Liver (tissue), 9 donors: ENCODE data around the gene TOMM7. TPM values are rescaled to one million over a fixed set of nuclear protein-coding genes. Genes with fewer than 3 reads are reported as not detected.

Experiments used
- DNase-seq: peaks from one replicate; pipeline ENCODE4 v3.0.0-alpha.2; 2017; ENCODE audit warnings: low spot score
- H3K27ac ChIP-seq, 2 donors: one replicate each; pipeline ENCODE4 v1.7.0; 2013; ENCODE audit warnings: inconsistent platforms in 2 of 2, low read length in 2 of 2, control low read depth in 1 of 2, low read depth in 1 of 2, mild to moderate bottlenecking in 1 of 2
- H3K27me3 ChIP-seq, 4 donors: one replicate each; pipeline versions ENCODE4 v1.6.1 to v1.7.0; 2013; ENCODE audit warnings: low read length in 3 of 4, inconsistent platforms in 1 of 4, mild to moderate bottlenecking in 1 of 4, moderate library complexity in 1 of 4; ENCODE audit not compliant: control insufficient read depth in 4 of 4, insufficient read depth in 4 of 4
- H3K36me3 ChIP-seq, 4 donors: one replicate each; pipeline versions ENCODE4 v1.6.1 to v1.7.0; 2013; ENCODE audit warnings: low read length in 3 of 4, mild to moderate bottlenecking in 3 of 4, low read depth in 1 of 4, moderate library complexity in 1 of 4; ENCODE audit not compliant: control insufficient read depth in 4 of 4, insufficient read depth in 3 of 4
- H3K4me1 ChIP-seq, 4 donors: one replicate each; pipeline versions ENCODE4 v1.6.1 to v1.7.0; 2013; ENCODE audit warnings: low read length in 3 of 4, mild to moderate bottlenecking in 3 of 4, moderate library complexity in 1 of 4; ENCODE audit not compliant: control insufficient read depth in 4 of 4, insufficient read depth in 4 of 4
- H3K4me3 ChIP-seq, 3 donors: one replicate each; pipeline versions ENCODE4 v1.6.1 to v1.7.0; 2013; ENCODE audit warnings: low read length in 3 of 3, control low read depth in 1 of 3, low read depth in 1 of 3, mild to moderate bottlenecking in 1 of 3
- H3K9ac ChIP-seq, 2 donors: one replicate each; pipeline ENCODE4 v1.7.0; 2013; ENCODE audit warnings: low read length in 2 of 2, mild to moderate bottlenecking in 2 of 2, moderate library complexity in 2 of 2, control low read depth in 1 of 2, low read depth in 1 of 2
- H3K9me3 ChIP-seq, 4 donors: one replicate each; pipeline versions ENCODE4 v1.6.1 to v1.7.0; 2013; ENCODE audit warnings: low read length in 3 of 4; ENCODE audit not compliant: control insufficient read depth in 4 of 4
- EGR1 ChIP-seq, 2 donors: IDR thresholded peaks; 2 replicates each; pipeline ENCODE4 v1.6.1; 2016 to 2018; ENCODE audit warnings: antibody characterized with exemption in 2 of 2, low read depth in 2 of 2
- FOXA1 ChIP-seq: IDR thresholded peaks from 2 replicates; pipeline ENCODE4 v1.6.1; 2016; ENCODE audit warnings: antibody characterized with exemption
- FOXA2 ChIP-seq: IDR thresholded peaks from 2 replicates; pipeline ENCODE4 v1.6.1; 2016; ENCODE audit warnings: antibody characterized with exemption
- GABPA ChIP-seq, 2 donors: IDR thresholded peaks in 1 of 2; conservative IDR thresholded peaks in 1 of 2; 2 replicates each; pipeline ENCODE4 v1.6.1; 2016; ENCODE audit warnings: antibody characterized with exemption in 2 of 2, mild to moderate bottlenecking in 1 of 2, moderate library complexity in 1 of 2
- HNF4G ChIP-seq: IDR thresholded peaks from 2 replicates; pipeline ENCODE4 v1.6.1; 2016; ENCODE audit warnings: antibody characterized with exemption
- NR2F2 ChIP-seq: IDR thresholded peaks from 2 replicates; pipeline ENCODE4 v1.6.1; 2016; ENCODE audit warnings: antibody characterized with exemption
- RAD21 ChIP-seq, 2 donors: IDR thresholded peaks; 2 replicates each; pipeline ENCODE4 v1.6.1; 2016; ENCODE audit warnings: antibody characterized with exemption in 2 of 2, mild to moderate bottlenecking in 2 of 2
- RXRA ChIP-seq, 2 donors: IDR thresholded peaks; 2 replicates each; pipeline ENCODE4 v1.6.1; 2017 to 2018; ENCODE audit warnings: antibody characterized with exemption in 2 of 2, mild to moderate bottlenecking in 1 of 2
- SP1 ChIP-seq: IDR thresholded peaks from 2 replicates; pipeline ENCODE4 v1.6.1; 2018; ENCODE audit warnings: antibody characterized with exemption, mild to moderate bottlenecking
- TAF1 ChIP-seq: conservative IDR thresholded peaks from 2 replicates; pipeline ENCODE4 v1.6.1; 2016; ENCODE audit warnings: antibody characterized with exemption, mild to moderate bottlenecking
- YY1 ChIP-seq: IDR thresholded peaks from 2 replicates; pipeline ENCODE4 v1.6.1; 2016; ENCODE audit warnings: antibody characterized with exemption, mild to moderate bottlenecking
- WGBS: extraction: QIAGEN DNeasy Blood & Tissue Kit; methylation state at CpG from one replicate; pipeline ENCODE4 v1.1.7; 2013; 5-methylcytosine and 5-hydroxymethylcytosine counted together
- polyA plus RNA-seq, 2 donors: library from polyadenylated mRNA; stranded (reverse) in 1 of 2; unstranded in 1 of 2; fragments of 200-250 nt in 1 of 2; fragments of >200 nt in 1 of 2; fragmentation: Nextera tagmentation in 1 of 2; extraction: Ambion mirVana in 1 of 2; gene quantifications; one replicate each; pipeline versions ENCODE4 v1.2.1 to v1.2.3, GENCODE V29; 2013 to 2015
- total RNA-seq, 2 donors: library from RNA; depleted of rRNA; stranded (reverse); fragments of >200 nt; gene quantifications; one replicate each; pipeline ENCODE4 v1.2.3, GENCODE V29; 2014
- TF ChIP-seq, protein P1 (sequence below): IDR thresholded peaks from 2 replicates; pipeline ENCODE4 v1.6.1; 2016; ENCODE audit warnings: antibody characterized with exemption
- TF ChIP-seq, protein P2 (sequence below): IDR thresholded peaks from 2 replicates; pipeline ENCODE4 v1.6.1; 2016; ENCODE audit warnings: antibody characterized with exemption
- TF ChIP-seq, protein P3 (sequence below): IDR thresholded peaks from 2 replicates; pipeline ENCODE4 v1.6.1; 2016; ENCODE audit warnings: antibody characterized with exemption
- donor health status: healthy.
- donor health status: healthy.
- donor health status: healthy.
- donor health status: healthy.
- donor health status: healthy.

TOMM7 gene
- total and polyA plus RNA-seq, 4 donors = 39.2 to 271 (median 137) TPM

DNA sequence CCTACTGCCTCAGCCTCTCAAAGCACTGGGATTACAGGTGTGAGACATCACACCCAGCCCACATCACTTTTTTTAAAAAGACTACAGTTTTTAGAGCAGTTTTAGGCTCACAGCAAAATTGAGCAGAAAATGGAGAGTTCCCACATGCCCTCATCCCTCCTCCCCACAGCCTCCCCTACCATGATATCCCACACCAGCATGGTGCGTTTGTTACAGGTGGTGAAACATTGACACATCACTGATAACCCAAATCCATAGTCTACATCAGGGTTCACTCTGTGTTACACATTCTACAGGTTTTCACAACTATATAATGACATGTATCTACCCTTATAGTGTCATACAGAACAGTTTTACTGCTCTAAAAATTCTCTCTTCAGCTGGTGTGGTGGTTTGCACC is 24.3 kb upstream of the TOMM7 start:
- TF ChIP-seq FOXA2 = no peak
- TF ChIP-seq SP1 = no peak
- TF ChIP-seq FOXA1 = no peak
- Histone ChIP-seq H3K27me3 (no peaks in the 10 kb centered on the region), H3K9me3 (no peaks in the 10 kb centered on the region), H3K36me3 (no peaks in the 10 kb centered on the region), H3K4me1 (no peaks in the 10 kb centered on the region), H3K4me3 (no peak overlapping the region), H3K27ac (no peak overlapping the region), H3K9ac (no peak overlapping the region)
- 60% methylated on average over 1 of the region's 1 CpG for WGBS
- no peak for DNase-seq

DNA sequence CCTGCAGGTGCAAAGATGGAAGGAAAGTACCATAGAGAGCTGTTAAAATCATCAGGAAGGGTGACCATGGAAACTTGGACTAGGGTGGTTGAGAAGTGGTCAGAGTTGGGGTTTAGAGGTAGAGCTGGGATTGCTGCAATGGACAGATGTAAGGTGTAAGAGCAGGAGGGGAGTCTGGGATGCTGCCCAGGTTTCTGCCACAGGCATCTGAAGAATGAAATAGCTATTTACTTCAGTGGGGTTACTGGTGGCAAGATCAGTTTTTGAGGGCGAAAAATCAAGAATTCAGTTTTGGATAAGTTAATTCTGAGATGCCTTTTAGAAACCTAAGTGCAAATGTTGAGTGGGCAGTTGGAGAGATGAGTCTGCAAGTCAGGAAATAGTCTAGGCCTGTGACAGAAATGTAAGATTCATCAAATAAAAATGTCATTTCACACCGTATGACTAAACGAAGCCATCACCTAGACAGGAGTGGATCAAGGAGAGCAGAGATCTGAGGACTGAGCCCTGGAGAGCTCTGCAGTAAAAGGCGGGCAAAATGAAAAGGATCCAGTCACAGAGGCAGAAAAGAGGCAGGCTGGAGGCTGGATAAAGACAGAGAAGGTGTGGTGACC is 22.7 kb upstream of the TOMM7 start:
- H3K36me3 ChIP-seq = no peaks in the 10 kb centered on the region
- no peak overlapping the region for H3K27ac ChIP-seq
- TF ChIP-seq TAF1 (no peak), RAD21 (IDR thresholded peaks at IDR 0.05) (no peak), RXRA (IDR thresholded peaks at IDR 0.05) (no peak), EGR1 (IDR thresholded peaks at IDR 0.05; ENCODE audit: low read depth in 2 of 2) (no peak)
- TF ChIP-seq, protein P1, sequence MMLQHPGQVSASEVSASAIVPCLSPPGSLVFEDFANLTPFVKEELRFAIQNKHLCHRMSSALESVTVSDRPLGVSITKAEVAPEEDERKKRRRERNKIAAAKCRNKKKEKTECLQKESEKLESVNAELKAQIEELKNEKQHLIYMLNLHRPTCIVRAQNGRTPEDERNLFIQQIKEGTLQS = no peak
- no peak for DNase-seq
- no peaks in the 10 kb centered on the region for H3K27me3 ChIP-seq
- H3K4me3 ChIP-seq = no peak overlapping the region
- H3K4me1 ChIP-seq = no peaks in the 10 kb centered on the region
- WGBS = 95% methylated on average over 4 of the region's 4 CpGs
- no peaks in the 10 kb centered on the region for H3K9me3 ChIP-seq
- H3K9ac ChIP-seq = no peak overlapping the region

DNA sequence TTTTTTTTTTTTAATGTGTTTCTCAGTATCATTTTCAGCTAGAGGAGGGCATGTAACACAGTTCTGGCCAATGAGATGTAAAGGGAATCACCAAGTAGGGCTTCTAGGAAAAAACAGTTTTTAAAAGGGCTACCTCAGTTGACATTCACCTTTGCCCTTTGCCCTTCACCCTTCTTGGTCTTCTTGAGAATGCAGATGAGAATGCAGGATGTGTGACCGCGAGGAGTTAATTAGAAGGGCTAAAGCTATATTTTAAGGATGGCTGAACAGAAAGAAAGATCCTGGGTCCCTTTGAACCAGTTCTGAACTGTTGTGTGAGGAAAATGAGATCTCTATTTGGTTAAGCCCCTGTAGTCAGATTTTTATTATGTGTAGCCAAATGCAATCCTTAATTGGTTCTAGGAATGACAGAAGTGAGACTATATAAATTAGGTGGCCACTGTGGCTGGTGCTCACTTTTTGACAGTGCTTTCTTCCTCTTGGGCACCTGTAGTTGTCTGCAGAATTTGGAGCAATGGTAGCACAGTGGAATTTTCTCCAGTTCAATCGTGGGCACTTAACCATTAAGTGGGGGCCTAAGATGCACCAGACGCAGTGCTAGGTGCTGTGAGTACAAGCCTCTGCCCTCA is 21.1 kb upstream of the TOMM7 start:
- no peaks in the 10 kb centered on the region for H3K4me1 ChIP-seq
- H3K9ac ChIP-seq = no peak overlapping the region
- H3K27me3 ChIP-seq = no peaks in the 10 kb centered on the region
- no peaks in the 10 kb centered on the region for H3K36me3 ChIP-seq
- TF ChIP-seq SP1 = no peak
- no peak for TF ChIP-seq FOXA1
- TF ChIP-seq HNF4G = no peak
- TF ChIP-seq TAF1 = no peak
- TF ChIP-seq, protein P2, sequence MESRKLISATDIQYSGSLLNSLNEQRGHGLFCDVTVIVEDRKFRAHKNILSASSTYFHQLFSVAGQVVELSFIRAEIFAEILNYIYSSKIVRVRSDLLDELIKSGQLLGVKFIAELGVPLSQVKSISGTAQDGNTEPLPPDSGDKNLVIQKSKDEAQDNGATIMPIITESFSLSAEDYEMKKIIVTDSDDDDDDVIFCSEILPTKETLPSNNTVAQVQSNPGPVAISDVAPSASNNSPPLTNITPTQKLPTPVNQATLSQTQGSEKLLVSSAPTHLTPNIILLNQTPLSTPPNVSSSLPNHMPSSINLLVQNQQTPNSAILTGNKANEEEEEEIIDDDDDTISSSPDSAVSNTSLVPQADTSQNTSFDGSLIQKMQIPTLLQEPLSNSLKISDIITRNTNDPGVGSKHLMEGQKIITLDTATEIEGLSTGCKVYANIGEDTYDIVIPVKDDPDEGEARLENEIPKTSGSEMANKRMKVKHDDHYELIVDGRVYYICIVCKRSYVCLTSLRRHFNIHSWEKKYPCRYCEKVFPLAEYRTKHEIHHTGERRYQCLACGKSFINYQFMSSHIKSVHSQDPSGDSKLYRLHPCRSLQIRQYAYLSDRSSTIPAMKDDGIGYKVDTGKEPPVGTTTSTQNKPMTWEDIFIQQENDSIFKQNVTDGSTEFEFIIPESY = no peak
- no peak overlapping the region for H3K27ac ChIP-seq
- H3K9me3 ChIP-seq = no peaks in the 10 kb centered on the region
- WGBS = 74% methylated on average over 4 of the region's 4 CpGs
- DNase-seq = no peak
- no peak overlapping the region for H3K4me3 ChIP-seq

DNA sequence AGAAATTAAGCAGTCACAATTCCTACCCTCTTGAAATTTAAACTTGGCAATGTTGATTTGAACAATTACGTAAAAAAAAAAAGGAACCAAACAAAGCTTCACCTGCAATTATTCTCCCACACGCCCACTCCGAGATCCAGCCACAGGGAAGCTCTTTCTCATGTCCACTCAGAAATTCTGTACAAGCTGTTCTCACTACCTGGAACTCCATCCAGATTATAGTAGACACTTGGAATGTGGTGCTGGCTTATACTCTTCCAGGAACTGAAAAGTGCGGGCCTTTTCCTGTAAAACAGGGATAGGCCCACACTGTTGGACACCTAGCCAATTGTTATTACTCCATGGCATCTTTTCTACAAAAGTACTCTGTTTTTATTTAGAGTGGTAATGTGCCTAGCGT is 20.3 kb upstream of the TOMM7 start:
- TF ChIP-seq FOXA1 = no peak
- TF ChIP-seq GABPA (IDR thresholded peaks at IDR 0.05 in 1 of 2, conservative IDR thresholded peaks at IDR 0.05 in 1 of 2) = no peak
- no peak for TF ChIP-seq RAD21 (IDR thresholded peaks at IDR 0.05)
- TF ChIP-seq, protein P3, sequence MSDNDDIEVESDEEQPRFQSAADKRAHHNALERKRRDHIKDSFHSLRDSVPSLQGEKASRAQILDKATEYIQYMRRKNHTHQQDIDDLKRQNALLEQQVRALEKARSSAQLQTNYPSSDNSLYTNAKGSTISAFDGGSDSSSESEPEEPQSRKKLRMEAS = no peak
- TF ChIP-seq RXRA (IDR thresholded peaks at IDR 0.05) = no peak
- no peak for TF ChIP-seq YY1
- TF ChIP-seq NR2F2 = no peak
- H3K27ac ChIP-seq = peak overlapping the region; percentile 44 to 50

More for the DNA sequence above, 20.3 kb upstream of the TOMM7 start:
- Histone ChIP-seq H3K9ac (no peak overlapping the region), H3K9me3 (no peaks in the 10 kb centered on the region), H3K27me3 (no peaks in the 10 kb centered on the region), H3K36me3 (no peaks in the 10 kb centered on the region), H3K4me3 (no peak overlapping the region), H3K4me1 (no peaks in the 10 kb centered on the region)
- DNase-seq = no peak
- WGBS = 85% methylated on average over 5 of the region's 5 CpGs
